ENCODE measurements around the gene S1PR3. TPM values are rescaled to one million over a fixed set of nuclear protein-coding genes. Genes with fewer than 3 reads are reported as not detected.

Gene S1PR3
- polyA plus RNA-seq, 1 experiment = 33.1 TPM

- TF ChIP-seq CTCF (IDR thresholded peaks at IDR 0.05; ENCODE audit: low read depth, low read length) = no peak
- Histone ChIP-seq H3K4me3 (ENCODE audit: low read depth, low read length) (no peak overlapping the region), H3K27me3 (ENCODE audit: control insufficient read depth, insufficient read depth, low read length) (no peaks in the 10 kb centered on the region), H3K9me3 (ENCODE audit: control insufficient read depth, insufficient read depth, low read length) (no peaks in the 10 kb centered on the region), H3K27ac (ENCODE audit: low read depth, low read length) (no peak overlapping the region)
- POLR2A ChIA-PET = no interaction called here
- CTCF ChIA-PET = no interaction called here
- DNase-seq (ENCODE audit: low read depth, low spot score) = no peak
Measured at GRCh38 chr9:89024727-89025126, 33.5 kb downstream of the S1PR3 start.

GRCh38 chr9:89025553-89025952 is 34.3 kb downstream of the S1PR3 start:
- CTCF ChIA-PET = no interaction called here
- Histone ChIP-seq H3K4me3 (ENCODE audit: low read depth, low read length) (no peak overlapping the region), H3K9me3 (ENCODE audit: control insufficient read depth, insufficient read depth, low read length) (no peaks in the 10 kb centered on the region), H3K27me3 (ENCODE audit: control insufficient read depth, insufficient read depth, low read length) (no peaks in the 10 kb centered on the region), H3K27ac (ENCODE audit: low read depth, low read length) (no peak overlapping the region)
- DNase-seq (ENCODE audit: low read depth, low spot score) = no peak
- TF ChIP-seq CTCF (IDR thresholded peaks at IDR 0.05; ENCODE audit: low read depth, low read length) = no peak
- POLR2A ChIA-PET = interaction anchor here (1.0 kb wide), 1 partner anchor 13 kb away, joined by 8 read pairs; no protein-coding TSS in a partner anchor

GRCh38 chr9:89026876-89027275 is 35.6 kb downstream of the S1PR3 start:
- ChIA-PET POLR2A (no interaction called here), CTCF (no interaction called here)
- no peak for DNase-seq (ENCODE audit: low read depth, low spot score)

GRCh38 chr9:89029788-89030187 is 38.5 kb downstream of the S1PR3 start:
- CTCF ChIA-PET = no interaction called here
- POLR2A ChIA-PET = no interaction called here
- no peaks in the 10 kb centered on the region for H3K27me3 ChIP-seq (ENCODE audit: control insufficient read depth, insufficient read depth, low read length)
- TF ChIP-seq CTCF (IDR thresholded peaks at IDR 0.05; ENCODE audit: low read depth, low read length) = no peak
- no peaks in the 10 kb centered on the region for H3K9me3 ChIP-seq (ENCODE audit: control insufficient read depth, insufficient read depth, low read length)
- no peak for DNase-seq (ENCODE audit: low read depth, low spot score)
- H3K27ac ChIP-seq (ENCODE audit: low read depth, low read length) = no peak overlapping the region
- H3K4me3 ChIP-seq (ENCODE audit: low read depth, low read length) = no peak overlapping the region

More at GRCh38 chr9:89026876-89027275, 35.6 kb downstream of the S1PR3 start:
- no peaks in the 10 kb centered on the region for H3K27me3 ChIP-seq (ENCODE audit: control insufficient read depth, insufficient read depth, low read length)
- no peak overlapping the region for H3K27ac ChIP-seq (ENCODE audit: low read depth, low read length)
- H3K4me3 ChIP-seq (ENCODE audit: low read depth, low read length) = no peak overlapping the region
- no peaks in the 10 kb centered on the region for H3K9me3 ChIP-seq (ENCODE audit: control insufficient read depth, insufficient read depth, low read length)
- no peak for TF ChIP-seq CTCF (IDR thresholded peaks at IDR 0.05; ENCODE audit: low read depth, low read length)

GRCh38 chr9:89032173-89032572 is 40.9 kb downstream of the S1PR3 start:
- no peak for TF ChIP-seq CTCF (IDR thresholded peaks at IDR 0.05; ENCODE audit: low read depth, low read length)
- ChIA-PET POLR2A (interaction anchor here (0.6 kb wide), 1 partner anchor 141 kb away, joined by 3 read pairs; no protein-coding TSS in a partner anchor), CTCF (no interaction called here)
- H3K4me3 ChIP-seq (ENCODE audit: low read depth, low read length) = no peak overlapping the region
- H3K27me3 ChIP-seq (ENCODE audit: control insufficient read depth, insufficient read depth, low read length) = no peaks in the 10 kb centered on the region
- H3K9me3 ChIP-seq (ENCODE audit: control insufficient read depth, insufficient read depth, low read length) = no peaks in the 10 kb centered on the region
- DNase-seq (ENCODE audit: low read depth, low spot score) = no peak
- no peak overlapping the region for H3K27ac ChIP-seq (ENCODE audit: low read depth, low read length)
